RCC 7860 (cell line): Measurements from ENCODE around the gene FMN1.

ENCODE experiments used
- DNase-seq: peaks from one replicate; pipeline ENCODE4 v3.0.0-alpha.2; 2015; ENCODE audit warnings: low spot score
- FAIRE-seq: peaks from 2 replicates; lab custom pipeline; 2012; peaks lifted over from hg19 to GRCh38; lab: Jason Lieb, UNC

FMN1 gene

DNA sequence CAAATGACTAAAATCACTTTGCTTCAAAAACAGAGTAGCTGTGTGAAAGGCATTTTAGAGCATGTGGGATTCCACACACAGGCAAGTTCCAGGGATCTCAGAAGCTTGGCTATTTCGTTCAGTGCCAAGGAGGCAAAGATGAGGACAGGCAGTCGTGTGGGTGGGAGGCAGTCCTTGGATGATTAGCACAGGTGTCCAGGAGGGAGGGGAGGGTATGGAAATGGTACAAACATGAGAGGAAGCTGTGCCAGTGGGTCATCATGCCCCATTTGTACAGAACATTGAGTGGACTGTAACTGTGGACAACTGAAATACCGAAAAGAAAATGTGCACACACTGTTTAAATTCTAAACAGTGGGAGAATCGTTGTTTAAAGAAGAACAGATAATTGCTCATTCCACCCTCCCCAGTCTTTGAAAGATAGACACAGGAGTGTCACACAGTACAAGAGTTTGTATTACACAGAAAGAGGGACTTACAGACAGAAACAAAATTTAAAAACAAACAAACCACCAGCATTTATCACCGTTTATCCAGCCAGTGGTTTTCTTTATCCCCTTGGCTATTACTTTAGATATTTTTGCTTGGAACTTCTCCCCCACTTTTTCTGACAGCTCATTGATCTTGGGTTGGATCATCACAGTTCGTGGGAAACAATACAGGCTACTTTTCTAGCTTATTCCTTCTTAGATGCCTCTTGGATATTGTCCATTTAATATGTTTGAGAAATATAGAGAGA is 353.8 kb downstream of the FMN1 start:
- DNase-seq (no peak), FAIRE-seq (no peak)

DNA sequence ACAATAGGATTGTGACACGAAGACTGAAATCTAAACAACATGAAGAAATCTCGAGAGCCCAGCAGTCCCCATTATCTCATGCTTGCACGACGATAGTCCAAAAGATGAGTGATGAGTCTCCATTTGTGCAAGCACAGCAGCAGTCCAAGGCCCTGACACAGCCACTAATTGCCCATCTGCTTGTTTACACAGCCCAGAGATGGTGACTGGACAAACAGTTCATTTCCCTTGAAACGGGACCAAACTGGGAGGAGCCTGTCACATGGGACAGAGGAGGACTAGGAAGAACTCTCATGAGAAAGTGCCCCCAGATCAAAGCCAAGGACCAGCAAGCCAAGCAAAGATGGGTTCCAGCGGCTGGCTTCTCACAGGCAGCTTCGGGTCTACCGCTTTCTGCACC is 355.7 kb downstream of the FMN1 start:
- DNase-seq: peak; percentile 54
- no peak for FAIRE-seq

DNA sequence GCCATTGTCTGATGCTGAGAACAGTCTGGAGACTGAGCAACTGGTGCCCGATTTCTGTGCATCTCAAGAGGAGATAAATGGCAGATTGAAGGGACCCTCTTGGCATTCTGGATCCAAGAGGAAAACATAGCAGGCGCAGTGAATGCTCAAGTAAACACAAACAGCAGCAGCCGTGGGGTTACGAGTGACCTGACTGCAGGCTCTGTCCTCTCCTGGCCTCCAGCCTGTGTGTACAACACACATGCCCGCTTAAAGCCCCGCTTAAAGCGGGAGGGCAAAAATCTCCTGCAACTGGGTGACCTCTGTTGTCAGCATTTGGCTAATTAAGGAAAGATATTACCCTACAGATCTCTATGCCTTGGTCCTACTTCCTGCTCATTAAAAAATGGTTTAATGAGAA is 356.2 kb downstream of the FMN1 start:
- DNase-seq (no peak), FAIRE-seq (no peak)

DNA sequence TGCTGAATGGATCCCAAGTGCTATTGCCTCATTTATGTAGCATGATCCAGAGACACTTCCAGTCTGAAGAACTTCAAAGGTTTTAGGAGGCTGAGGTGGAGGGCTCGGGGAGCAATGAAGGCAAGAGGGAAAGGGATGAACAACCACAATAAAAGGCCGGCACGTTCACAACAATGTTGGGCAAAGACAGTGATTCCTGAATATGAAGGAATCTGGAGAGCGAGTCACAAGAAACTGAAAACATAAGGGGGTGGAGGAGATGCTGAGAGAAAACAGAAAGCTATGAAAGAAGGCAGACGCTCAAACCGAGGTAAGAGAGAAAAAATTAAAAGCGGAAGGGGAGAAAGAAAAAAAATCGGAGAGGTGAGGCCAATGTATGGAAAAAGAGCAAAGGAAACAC is 356.6 kb downstream of the FMN1 start:
- DNase-seq (no peak), FAIRE-seq (no peak)

DNA sequence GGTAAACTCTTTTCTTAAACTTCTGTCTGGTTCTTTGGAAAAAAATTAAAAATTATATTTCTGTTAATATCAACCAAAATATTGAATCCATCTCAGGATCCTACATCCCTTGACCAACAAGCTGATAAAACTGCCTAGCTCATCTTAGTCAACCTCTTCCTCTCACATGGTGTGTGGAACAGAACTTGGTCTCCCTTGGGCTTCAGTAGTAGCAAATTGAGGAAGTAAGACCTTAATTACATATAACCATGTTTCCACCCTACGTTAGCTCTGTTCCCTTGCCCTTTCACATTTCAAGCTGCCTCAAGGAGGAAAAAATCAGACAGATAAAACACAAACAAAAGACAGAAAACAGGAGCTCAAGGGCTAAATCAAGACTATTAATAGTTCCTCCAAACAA is 360.4 kb downstream of the FMN1 start:
- FAIRE-seq: no peak
- no peak for DNase-seq

GRCh38 chr15:32833379-32833821 is 361.1 kb downstream of the FMN1 start:
- DNase-seq: no peak

GRCh38 chr15:32831485-32831884 is 363.0 kb downstream of the FMN1 start:
- DNase-seq (no peak), FAIRE-seq (no peak)

More at GRCh38 chr15:32833379-32833821, 361.1 kb downstream of the FMN1 start:
- no peak for FAIRE-seq

DNA sequence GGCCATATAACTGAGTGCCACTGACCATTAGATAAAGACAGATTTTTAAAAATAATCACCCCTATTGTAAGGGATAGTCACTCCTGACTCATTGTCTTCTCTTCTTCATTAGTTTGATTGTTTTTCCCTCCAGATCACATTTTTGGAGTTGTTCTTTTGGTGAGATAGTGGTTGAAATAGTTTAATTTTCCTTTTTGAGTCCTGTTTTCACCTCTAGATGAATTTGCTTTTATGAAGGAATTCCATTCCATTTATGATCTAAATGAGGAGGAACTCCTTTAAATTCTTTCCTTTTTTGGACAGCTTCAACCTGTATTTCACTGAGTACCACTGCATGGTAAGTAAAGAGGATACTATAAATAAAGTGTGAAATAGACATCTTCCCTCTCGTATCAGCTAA is 364.3 kb downstream of the FMN1 start:
- DNase-seq (no peak), FAIRE-seq (no peak)

DNA sequence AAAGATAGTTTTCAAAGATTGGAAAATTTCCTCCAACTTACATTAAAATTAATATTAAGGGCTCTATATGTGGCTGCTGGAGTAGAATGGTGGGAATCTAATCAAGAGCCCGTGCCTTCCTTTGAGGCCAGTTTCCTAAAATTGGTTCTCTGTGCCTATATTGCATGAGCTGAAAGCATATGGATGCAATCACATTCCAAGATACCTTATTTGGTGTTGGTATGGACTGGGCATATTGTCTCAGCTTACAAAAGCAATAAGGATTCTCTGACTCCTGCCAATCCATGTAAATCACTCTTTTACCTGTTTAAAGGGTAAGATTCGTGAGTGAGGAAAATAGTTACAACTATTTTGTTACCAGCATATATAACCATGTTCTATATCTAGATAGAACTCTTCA is 365.1 kb downstream of the FMN1 start:
- FAIRE-seq: no peak
- no peak for DNase-seq

DNA sequence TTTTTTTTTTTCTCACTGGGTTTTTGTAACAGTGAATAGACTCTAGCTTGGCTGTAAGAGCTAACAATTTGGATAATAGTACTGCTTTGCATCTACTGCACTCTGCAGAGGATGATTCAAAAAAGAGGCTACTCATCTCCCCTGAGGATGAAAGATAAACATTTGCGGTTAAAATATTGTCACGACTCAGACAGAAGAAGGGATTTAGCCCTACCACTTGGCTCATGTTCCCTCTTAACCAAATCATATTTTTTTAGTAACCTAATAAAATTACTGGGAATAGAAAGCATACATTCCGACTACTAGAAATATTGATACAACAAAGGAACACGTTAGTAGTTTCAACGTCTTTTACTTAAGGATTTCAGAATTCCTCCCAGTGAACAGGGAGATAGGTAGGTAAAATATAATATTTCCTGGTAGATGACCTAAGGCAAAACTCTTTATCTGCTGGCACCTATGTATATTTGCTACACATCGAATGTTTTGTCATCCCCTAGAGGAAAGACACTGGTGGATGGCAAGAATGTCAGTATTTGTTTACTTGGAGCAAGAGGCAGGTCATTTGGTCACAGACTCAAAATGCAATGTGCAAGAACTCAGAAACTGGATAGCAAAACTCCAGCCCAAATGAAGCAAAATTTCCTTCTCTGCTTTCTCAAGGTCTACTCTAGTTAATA is 365.9 kb downstream of the FMN1 start:
- DNase-seq: peak; percentile 55
- FAIRE-seq: peak; percentile 82

GRCh38 chr15:32826685-32827084 is 367.8 kb downstream of the FMN1 start:
- FAIRE-seq: no peak
- no peak for DNase-seq

- no peak for DNase-seq
These were observed 369.3 kb downstream of the FMN1 start for GRCh38 chr15:32825219-32825618.

GRCh38 chr15:32824777-32825176 is 369.7 kb downstream of the FMN1 start:
- DNase-seq (peak; percentile 95), FAIRE-seq (peak; percentile 93)

More at GRCh38 chr15:32825219-32825618, 369.3 kb downstream of the FMN1 start:
- FAIRE-seq: no peak

DNA sequence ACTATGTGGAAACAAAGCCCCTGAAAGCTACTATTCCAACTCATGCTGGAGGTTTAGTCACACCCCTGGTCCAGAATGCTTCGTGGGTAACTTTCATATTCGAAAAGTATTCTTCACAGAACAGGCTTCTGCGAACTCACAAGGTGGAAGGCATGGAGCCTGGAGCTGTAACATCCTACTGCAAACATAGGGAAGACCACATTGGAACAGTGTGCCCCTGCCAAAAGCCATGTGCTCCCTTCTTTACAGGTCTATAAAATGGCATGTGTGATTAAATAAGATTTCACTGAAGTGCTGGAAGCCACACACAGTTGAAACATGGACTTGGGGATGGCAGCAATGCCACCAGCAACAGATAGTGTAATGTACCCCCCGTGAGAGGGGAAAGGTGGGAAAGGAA is 370.8 kb downstream of the FMN1 start:
- DNase-seq: no peak
- FAIRE-seq: no peak

DNA sequence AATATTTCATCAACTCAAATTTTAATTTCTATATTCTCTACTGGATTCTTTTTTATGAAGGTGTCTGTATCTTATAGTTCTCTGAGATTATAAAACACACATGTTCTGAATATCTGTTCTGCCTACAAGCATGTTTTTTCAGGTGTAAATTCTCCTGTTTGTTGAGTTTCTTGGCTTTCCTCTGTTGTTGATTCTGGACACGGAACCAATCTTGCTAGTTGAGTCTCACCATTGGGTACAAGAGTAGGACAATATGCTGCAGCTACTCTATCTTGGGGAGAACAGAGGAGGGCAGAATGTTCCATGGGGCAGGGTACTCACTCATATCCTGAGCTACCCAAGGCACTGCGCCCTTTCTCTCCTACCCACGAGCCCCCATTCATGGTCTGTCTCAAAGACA is 371.8 kb downstream of the FMN1 start:
- no peak for FAIRE-seq
- no peak for DNase-seq

GRCh38 chr15:32819448-32819847 is 375.1 kb downstream of the FMN1 start:
- FAIRE-seq (peak; percentile 67), DNase-seq (no peak)

DNA sequence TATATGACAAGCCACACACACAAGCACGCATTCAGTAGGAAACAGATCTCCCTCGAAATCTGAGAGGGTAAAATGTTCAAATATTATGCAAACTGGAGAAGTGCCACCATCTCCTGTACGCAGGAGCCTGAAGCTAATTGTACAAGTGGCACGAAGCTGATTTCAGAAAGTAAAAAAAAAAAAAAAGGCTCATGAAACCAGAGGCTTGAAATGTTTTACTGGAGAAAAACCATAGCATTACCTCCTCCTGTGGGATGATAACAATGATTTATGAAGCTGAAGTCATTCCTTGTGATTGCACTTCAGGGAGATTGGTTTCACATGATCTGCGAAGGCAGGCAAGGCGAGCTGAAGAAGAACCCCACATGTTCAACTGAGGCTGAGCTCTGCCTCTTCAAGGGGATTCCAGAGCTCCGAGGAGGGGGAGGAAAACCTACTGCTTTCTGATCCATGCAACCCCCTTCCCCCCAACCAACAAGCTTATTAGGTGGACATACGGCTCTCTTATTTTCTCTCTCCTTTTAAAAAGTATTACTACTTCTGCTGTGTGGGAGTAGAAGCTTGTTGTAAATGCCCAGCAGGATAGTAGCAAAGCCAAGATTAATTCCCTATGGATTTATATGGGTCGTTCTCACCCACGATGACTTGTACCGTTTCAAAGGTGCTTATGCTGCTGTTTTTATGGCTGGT is 375.6 kb downstream of the FMN1 start:
- FAIRE-seq: peak; percentile 86

GRCh38 chr15:32817577-32817976 is 376.9 kb downstream of the FMN1 start:
- DNase-seq (no peak), FAIRE-seq (no peak)

More for the DNA sequence above, 375.6 kb downstream of the FMN1 start:
- DNase-seq: peak; percentile 74

GRCh38 chr15:32807331-32807730 is 387.2 kb downstream of the FMN1 start:
- FAIRE-seq: peak; percentile 79
- DNase-seq: peak; percentile 31

DNA sequence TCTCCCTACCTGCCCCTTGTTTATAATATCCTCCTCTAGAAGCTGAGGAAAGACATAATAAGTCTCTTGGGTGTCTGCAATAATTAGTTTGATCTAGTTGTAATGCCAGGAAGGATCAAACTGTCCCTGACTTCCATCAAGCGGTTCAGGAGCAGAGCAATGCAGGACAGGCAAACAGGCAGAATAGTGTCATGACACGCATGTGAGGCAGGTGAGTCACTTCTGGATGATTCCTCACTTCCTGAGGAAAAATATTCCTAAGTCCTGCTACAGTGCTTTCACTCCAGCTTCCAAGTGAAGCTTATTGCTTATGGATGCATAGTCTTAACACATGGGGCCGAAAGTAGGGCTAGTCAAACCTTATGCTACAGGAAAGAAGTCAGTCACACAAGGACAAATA is 390.9 kb downstream of the FMN1 start:
- peak; percentile 31 for DNase-seq
- no peak for FAIRE-seq

- DNase-seq (peak; percentile 77), FAIRE-seq (peak; percentile 91)
These were observed 392.1 kb downstream of the FMN1 start for GRCh38 chr15:32802286-32802936.
